Thyroid gland (tissue), 4 donors: ENCODE data around the gene SCGB1C1. TPM values are rescaled to one million over a fixed set of nuclear protein-coding genes. Genes with fewer than 3 reads are reported as not detected.

Source experiments
- DNase-seq, 2 donors: peaks; one replicate each; pipeline ENCODE4 v3.0.0-alpha.2; 2019
- H3K27ac ChIP-seq, 3 donors: fragments of 200-600 bp; sonication (generic); 1 replicate in 2 of 3; 2 replicates in 1 of 3; pipeline ENCODE4 v1.5.1; 2016 to 2019; ENCODE audit warnings: mild to moderate bottlenecking in 1 of 3, moderate library complexity in 1 of 3
- H3K27me3 ChIP-seq: fragments of 200-600 bp; sonication (generic); one replicate; pipeline ENCODE4 v1.5.1; 2019
- H3K36me3 ChIP-seq, 2 donors: fragments of 200-600 bp; sonication (generic); one replicate each; pipeline ENCODE4 v1.5.1; 2016 to 2019
- H3K4me1 ChIP-seq, 2 donors: fragments of 200-600 bp; sonication (generic); one replicate each; pipeline ENCODE4 v1.5.1; 2017 to 2019
- H3K4me3 ChIP-seq, 3 donors: fragments of 200-600 bp; sonication (generic); replicated peaks in 1 of 3; 1 replicate in 2 of 3; 2 replicates in 1 of 3; pipeline ENCODE4 v1.5.1; 2016; ENCODE audit warnings: mild to moderate bottlenecking in 1 of 3
- H3K9me3 ChIP-seq: fragments of 200-600 bp; sonication (generic); one replicate; pipeline ENCODE4 v1.5.1; 2017
- POLR2A ChIP-seq, 2 donors: fragments of 450-650 bp; IDR thresholded peaks; one replicate each; pipeline ENCODE4 v1.6.1; 2017; ENCODE audit warnings: antibody characterized with exemption in 2 of 2, mild to moderate bottlenecking in 2 of 2, moderate library complexity in 1 of 2
- WGBS, 2 donors: methylation state at CpG; one replicate each; pipeline ENCODE4 v1.1.5; 2017; 5-methylcytosine and 5-hydroxymethylcytosine counted together
- intact Hi-C: fragments of 100-400 bp; cut with DNase I; formaldehyde crosslinking; loops from one replicate; pipeline ENCODE4 v1.15.1; 2023
- small RNA-seq: library from RNA; depleted of rRNA; stranded (forward); fragments of <200 nt; gene quantifications from one replicate; pipeline ENCODE3, GENCODE V24; 2016
- total RNA-seq, 4 donors: library from RNA; depleted of rRNA; stranded (reverse); fragments of >200 nt; gene quantifications; one replicate each; pipeline ENCODE4 v1.2.3, GENCODE V29; 2016
- TF ChIP-seq, protein P1 (sequence below), 6 experiments: fragments of 200-600 bp in 3 of 6; fragments of 450-650 bp in 3 of 6; sonication (generic) in 3 of 6; IDR thresholded peaks; one replicate each; pipeline ENCODE4 v1.5.1; 2016 to 2019; ENCODE audit warnings: antibody characterized with exemption in 6 of 6, mild to moderate bottlenecking in 2 of 6, inconsistent platforms in 1 of 6, moderate library complexity in 1 of 6

The SCGB1C1 gene
- total RNA-seq, 4 donors from 2014 or later, result not detected

DNA sequence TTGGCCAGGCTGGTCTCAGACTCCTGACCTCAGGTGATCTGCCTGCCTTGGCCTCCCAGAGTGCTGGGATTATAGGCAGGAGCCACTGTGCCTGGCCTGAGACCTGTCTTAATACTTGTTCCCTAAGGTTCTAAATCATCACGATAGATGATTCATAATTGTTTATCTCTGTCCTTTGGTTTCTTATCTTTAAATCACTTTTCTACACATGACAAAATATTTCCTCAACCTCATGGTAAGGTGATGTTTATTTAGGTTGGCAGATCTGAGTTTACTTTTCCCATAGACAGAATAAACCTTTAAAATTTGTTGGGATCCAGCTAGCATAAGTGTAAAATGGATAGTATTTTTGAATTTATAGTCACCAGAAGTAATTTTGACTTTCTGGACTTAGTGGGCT is 47.4 kb downstream of the SCGB1C1 start:
- Histone ChIP-seq H3K27me3 (no peaks in the 10 kb centered on the region), H3K4me3 (no peak overlapping the region), H3K9me3 (no peaks in the 10 kb centered on the region), H3K27ac (no peak overlapping the region), H3K4me1 (peaks cover 15% of the 10 kb centered on the region in 2 donors), H3K36me3 (peaks cover 21 to 26% of the 10 kb centered on the region in 2 donors)
- intact Hi-C loops, result no loop called here
- WGBS, 2 donors, result 65 to 76% methylated on average over 1 of the region's 1 CpG
- no peak for DNase-seq
- TF ChIP-seq, protein P1, sequence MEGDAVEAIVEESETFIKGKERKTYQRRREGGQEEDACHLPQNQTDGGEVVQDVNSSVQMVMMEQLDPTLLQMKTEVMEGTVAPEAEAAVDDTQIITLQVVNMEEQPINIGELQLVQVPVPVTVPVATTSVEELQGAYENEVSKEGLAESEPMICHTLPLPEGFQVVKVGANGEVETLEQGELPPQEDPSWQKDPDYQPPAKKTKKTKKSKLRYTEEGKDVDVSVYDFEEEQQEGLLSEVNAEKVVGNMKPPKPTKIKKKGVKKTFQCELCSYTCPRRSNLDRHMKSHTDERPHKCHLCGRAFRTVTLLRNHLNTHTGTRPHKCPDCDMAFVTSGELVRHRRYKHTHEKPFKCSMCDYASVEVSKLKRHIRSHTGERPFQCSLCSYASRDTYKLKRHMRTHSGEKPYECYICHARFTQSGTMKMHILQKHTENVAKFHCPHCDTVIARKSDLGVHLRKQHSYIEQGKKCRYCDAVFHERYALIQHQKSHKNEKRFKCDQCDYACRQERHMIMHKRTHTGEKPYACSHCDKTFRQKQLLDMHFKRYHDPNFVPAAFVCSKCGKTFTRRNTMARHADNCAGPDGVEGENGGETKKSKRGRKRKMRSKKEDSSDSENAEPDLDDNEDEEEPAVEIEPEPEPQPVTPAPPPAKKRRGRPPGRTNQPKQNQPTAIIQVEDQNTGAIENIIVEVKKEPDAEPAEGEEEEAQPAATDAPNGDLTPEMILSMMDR (IDR thresholded peaks at IDR 0.05), result no peak
- TF ChIP-seq POLR2A (IDR thresholded peaks at IDR 0.05), result no peak

DNA sequence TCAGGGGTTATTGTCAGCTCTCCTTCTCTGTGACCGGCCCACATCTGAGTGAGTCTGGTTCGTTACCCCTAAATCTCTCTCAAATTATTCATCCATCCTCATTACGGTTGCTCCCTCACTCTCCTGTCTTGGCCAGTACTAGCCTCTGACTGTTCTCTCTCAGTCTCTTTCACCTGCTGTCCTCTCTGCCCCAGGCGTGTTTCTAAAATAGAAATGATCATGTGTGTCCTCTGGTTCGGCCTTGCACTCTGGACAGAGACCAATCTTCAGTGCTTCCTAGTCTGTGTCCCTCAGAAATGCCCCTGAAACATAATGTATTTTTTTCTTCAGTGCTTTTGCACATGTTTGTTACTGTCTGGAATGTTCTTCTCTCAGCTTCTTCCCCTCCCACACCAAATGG is 48.8 kb downstream of the SCGB1C1 start:
- no peak for DNase-seq
- WGBS, 2 donors, result 93 to 97% methylated on average over 5 of the region's 5 CpGs
- H3K4me1 ChIP-seq, result peaks cover 12 to 13% of the 10 kb centered on the region in 2 donors
- intact Hi-C loops, result no loop called here
- no peak for TF ChIP-seq POLR2A (IDR thresholded peaks at IDR 0.05)
- TF ChIP-seq, protein P1 (IDR thresholded peaks at IDR 0.05), result no peak
- H3K27me3 ChIP-seq, result no peaks in the 10 kb centered on the region
- H3K27ac ChIP-seq, result no peak overlapping the region
- peaks cover 33 to 36% of the 10 kb centered on the region in 2 donors for H3K36me3 ChIP-seq
- no peak overlapping the region for H3K4me3 ChIP-seq
- H3K9me3 ChIP-seq, result no peaks in the 10 kb centered on the region

Small RNAs within 50 kb of the gene (small RNA-seq; reads per million reads assigned to genes)
- not detected for gene RNU6-447P

Other genes starting within 250 kb of the SCGB1C1 start
- 10 to 100 TPM; 22.2 to 39.5 (median 33.8) TPM for gene BET1L, start 14.3 kb downstream of the SCGB1C1 start, total RNA-seq
- 100 to 1,000 TPM in 2 of 4 donors, 10 to 100 TPM in 2; 65.8 to 128 (median 99.8) TPM for gene RIC8A, start 14.6 kb downstream of the SCGB1C1 start, total RNA-seq
- 10 to 100 TPM; 14.3 to 21.2 (median 17.0) TPM for gene SIRT3, start 43.3 kb downstream of the SCGB1C1 start, total RNA-seq
- gene PSMD13, start 43.9 kb downstream of the SCGB1C1 start, total RNA-seq, result 100 to 1,000 TPM in 1 of 4 donors, 10 to 100 TPM in 3; 64.7 to 111 (median 77.7) TPM
- under 1 TPM; 0.13 to 0.73 (median 0.28) TPM for gene NLRP6, start 85.3 kb downstream of the SCGB1C1 start, total RNA-seq
- 10 to 100 TPM; 21.8 to 43.3 (median 32.7) TPM for gene PGGHG, start 96.0 kb downstream of the SCGB1C1 start, total RNA-seq
- gene IFITM5, start 106.4 kb downstream of the SCGB1C1 start, total RNA-seq, result not detected
- gene IFITM2, start 114.7 kb downstream of the SCGB1C1 start, total RNA-seq, result 100 to 1,000 TPM in 1 of 4 donors, 10 to 100 TPM in 3; 83.2 to 318 (median 92.9) TPM
- 100 to 1,000 TPM in 3 of 4 donors, 10 to 100 TPM in 1; 94.3 to 163 (median 103) TPM for gene IFITM1, start 121.0 kb downstream of the SCGB1C1 start, total RNA-seq
- 100 to 1,000 TPM; 140 to 300 (median 178) TPM for gene IFITM3, start 127.8 kb downstream of the SCGB1C1 start, total RNA-seq
- gene B4GALNT4, start 176.4 kb downstream of the SCGB1C1 start, total RNA-seq, result 1 to 10 TPM in 1 of 4 donors, under 1 TPM in 1, not detected in 2; 0.98 to 1.2 TPM
- gene PKP3, start 201.1 kb downstream of the SCGB1C1 start, total RNA-seq, result 10 to 100 TPM; 30.4 to 58.4 (median 46.9) TPM
- gene SIGIRR, start 221.9 kb downstream of the SCGB1C1 start, total RNA-seq, result 10 to 100 TPM; 46.0 to 69.6 (median 47.8) TPM
- 1 to 10 TPM; 3.7 to 6.4 (median 4.7) TPM for gene ANO9, start 248.9 kb downstream of the SCGB1C1 start, total RNA-seq